CD14-positive monocyte (primary cell): ENCODE results near the gene NSFL1C. TPM values are rescaled to one million over a fixed set of nuclear protein-coding genes. Genes with fewer than 3 reads are reported as not detected.

Source experiments
- DNase-seq, 3 donors: peaks; one replicate each; pipeline ENCODE4 v3.0.0-alpha.2; 2011 to 2022
- H2AFZ ChIP-seq: 2 replicates; pipeline ENCODE4 v1.6.0; 2012; ENCODE audit warnings: mild to moderate bottlenecking, low read depth, low read length, inconsistent platforms; ENCODE audit not compliant: insufficient read depth, poor library complexity, severe bottlenecking
- H3K27ac ChIP-seq, 2 donors: 1 replicate in 1 of 2; 2 replicates in 1 of 2; pipeline ENCODE4 v1.5.1; 2012 to 2013; ENCODE audit warnings: low read length in 2 of 2, control low read depth in 1 of 2, inconsistent platforms in 1 of 2, low read depth in 1 of 2, mild to moderate bottlenecking in 1 of 2
- H3K27me3 ChIP-seq, 2 donors: one replicate each; pipeline versions ENCODE4 v1.6.0 to v1.6.1; 2011 to 2013; ENCODE audit warnings: low read length in 2 of 2; ENCODE audit not compliant: control insufficient read depth in 2 of 2, insufficient read depth in 2 of 2
- H3K36me3 ChIP-seq, 2 donors: replicated peaks in 1 of 2; 1 replicate in 1 of 2; 2 replicates in 1 of 2; pipeline versions ENCODE4 v1.5.1 to v1.6.1; 2012 to 2013; ENCODE audit warnings: low read length in 2 of 2, control low read depth in 1 of 2, inconsistent platforms in 1 of 2, mild to moderate bottlenecking in 1 of 2; ENCODE audit not compliant: insufficient read depth in 2 of 2, control insufficient read depth in 1 of 2
- H3K4me1 ChIP-seq, 2 donors: 1 replicate in 1 of 2; 2 replicates in 1 of 2; pipeline versions ENCODE4 v1.5.1 to v1.6.1; 2012 to 2013; ENCODE audit warnings: low read length in 2 of 2, control low read depth in 1 of 2, inconsistent platforms in 1 of 2, mild to moderate bottlenecking in 1 of 2, moderate library complexity in 1 of 2; ENCODE audit not compliant: insufficient read depth in 2 of 2, control insufficient read depth in 1 of 2
- H3K4me2 ChIP-seq: replicated peaks from 2 replicates; pipeline ENCODE3; 2012; ENCODE audit warnings: low read length, moderate library complexity, mild to moderate bottlenecking; ENCODE audit not compliant: poor library complexity, severe bottlenecking; ENCODE audit errors: extremely low read depth
- H3K4me3 ChIP-seq, 3 experiments: fragments of 200-600 bp in 1 of 3; sonication (generic) in 1 of 3; replicated peaks in 1 of 3; 1 replicate in 2 of 3; 2 replicates in 1 of 3; pipeline ENCODE4 v1.5.1; 2011 to 2013; ENCODE audit warnings: low read length in 3 of 3, mild to moderate bottlenecking in 3 of 3, control low read depth in 2 of 3, low read depth in 2 of 3, inconsistent platforms in 1 of 3, moderate library complexity in 1 of 3
- H3K79me2 ChIP-seq: 2 replicates; pipeline ENCODE4 v1.6.0; 2012; ENCODE audit warnings: mild to moderate bottlenecking, control low read depth, inconsistent platforms, low read length, moderate library complexity; ENCODE audit not compliant: insufficient read depth
- H3K9ac ChIP-seq: 2 replicates; pipeline ENCODE4 v1.6.0; 2017; ENCODE audit warnings: low read length, mild to moderate bottlenecking; ENCODE audit not compliant: insufficient read depth, poor library complexity, severe bottlenecking
- H3K9me3 ChIP-seq, 2 donors: replicated peaks in 1 of 2; 1 replicate in 1 of 2; 2 replicates in 1 of 2; pipeline versions ENCODE4 v1.5.1 to v1.6.1; 2012 to 2013; ENCODE audit warnings: low read length in 2 of 2, control low read depth in 1 of 2; ENCODE audit not compliant: control insufficient read depth in 1 of 2, insufficient read depth in 1 of 2
- H4K20me1 ChIP-seq: 2 replicates; pipeline ENCODE4 v1.6.0; 2012; ENCODE audit warnings: mild to moderate bottlenecking, low read length, control low read depth, moderate library complexity; ENCODE audit not compliant: insufficient read depth
- H3K27ac Mint-ChIP-seq, 7 donors: one replicate each; pipeline ENCODE4 v1.8.0; 2020; ENCODE audit warnings: mild to moderate bottlenecking in 7 of 7, mixed read lengths in 7 of 7, moderate library complexity in 6 of 7, inconsistent platforms in 2 of 7
- H3K27me3 Mint-ChIP-seq, 3 donors: one replicate each; pipeline ENCODE4 v1.8.0; 2021 to 2022; ENCODE audit warnings: low read depth in 3 of 3, mild to moderate bottlenecking in 3 of 3, mixed read lengths in 3 of 3, moderate library complexity in 3 of 3, inconsistent platforms in 1 of 3
- H3K36me3 Mint-ChIP-seq, 2 donors: one replicate each; pipeline ENCODE4 v1.8.0; 2020; ENCODE audit warnings: mixed read lengths in 2 of 2, inconsistent platforms in 1 of 2, mild to moderate bottlenecking in 1 of 2
- H3K4me1 Mint-ChIP-seq: one replicate; pipeline ENCODE4 v1.8.0; 2020; ENCODE audit warnings: mild to moderate bottlenecking, mixed read lengths
- H3K4me3 Mint-ChIP-seq, 2 donors: one replicate each; pipeline ENCODE4 v1.8.0; 2020; ENCODE audit warnings: mild to moderate bottlenecking in 2 of 2, mixed read lengths in 2 of 2, moderate library complexity in 1 of 2
- H3K9me3 Mint-ChIP-seq, 7 donors: one replicate each; pipeline ENCODE4 v1.8.0; 2020 to 2022; ENCODE audit warnings: mixed read lengths in 7 of 7, mild to moderate bottlenecking in 6 of 7, moderate library complexity in 6 of 7, inconsistent platforms in 2 of 7
- WGBS: methylation state at CpG from one replicate; pipeline ENCODE4 v1.1.5; 2013; ENCODE audit warnings: missing lambda C conversion rate; ENCODE audit not compliant: insufficient coverage; 5-methylcytosine and 5-hydroxymethylcytosine counted together
- intact Hi-C, 2 donors: fragments of 100-400 bp; cut with micrococcal nuclease; formaldehyde crosslinking; loops; one replicate each; pipeline versions ENCODE4 v1.15.0 to v1.15.1; 2023
- polyA plus RNA-seq, 3 donors: library from polyadenylated mRNA; depleted of rRNA in 1 of 3; unstranded in 2 of 3; stranded (reverse) in 1 of 3; fragments of 300-500 nt in 2 of 3; fragments of >200 nt in 1 of 3; fragmentation: Illumina TruSeq in 2 of 3; gene quantifications; 1 replicate in 2 of 3; 2 replicates in 1 of 3; pipeline ENCODE4 v1.2.3, GENCODE V29; 2012 to 2021
- TF ChIP-seq, protein P1 (sequence below): fragments of 200-600 bp; IDR thresholded peaks from one replicate; pipeline ENCODE4 v1.8.0; 2022; ENCODE audit warnings: antibody characterized with exemption, mild to moderate bottlenecking

Gene NSFL1C
- polyA plus RNA-seq, 3 donors, result 52.8 to 80.8 (median 56.8) TPM

DNA sequence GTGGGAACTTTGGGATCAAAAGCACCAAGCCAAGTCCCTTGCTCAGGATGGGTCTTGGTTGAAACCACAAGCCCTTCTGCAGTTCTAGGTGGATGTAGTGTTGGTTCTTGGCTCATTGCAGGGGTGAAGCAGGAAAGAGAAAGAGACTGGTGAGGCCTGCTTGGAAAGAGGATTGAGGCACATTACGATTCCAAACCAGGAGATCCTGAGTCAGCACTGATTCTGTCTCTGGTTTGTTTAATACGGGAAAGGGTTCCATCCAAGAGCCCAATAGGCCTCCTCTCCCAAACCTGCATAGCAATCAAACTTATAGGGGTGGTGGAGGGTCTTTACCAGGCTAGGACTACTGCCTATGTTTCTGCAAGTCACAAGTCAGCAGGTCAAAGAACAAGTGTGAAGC, 24.3 kb downstream of the NSFL1C start:
- Mint-ChIP-seq H3K4me3 (no peak overlapping the region), H3K9me3 (peaks cover 0 to 1% (median 0%) of the 10 kb centered on the region in 7 donors), H3K4me1 (peaks cover 9% of the 10 kb centered on the region), H3K27me3 (peaks cover 0 to under 1% (median 0%) of the 10 kb centered on the region in 3 donors), H3K36me3 (peaks cover 78 to 83% of the 10 kb centered on the region in 2 donors), H3K27ac (peak overlapping the region in 1 of 7 donors; percentile 21)
- Histone ChIP-seq H3K4me1 (no peaks in the 10 kb centered on the region), H3K27me3 (no peaks in the 10 kb centered on the region), H4K20me1 (peaks cover 98% of the 10 kb centered on the region), H3K4me3 (no peak overlapping the region), H3K36me3 (peaks cover 77 to 84% of the 10 kb centered on the region in 2 donors), H3K9ac (no peak overlapping the region), H3K9me3 (no peaks in the 10 kb centered on the region), H3K4me2 (no peak overlapping the region), H3K27ac (no peak overlapping the region), H2AFZ (no peak overlapping the region), H3K79me2 (no peaks in the 10 kb centered on the region)
- DNase-seq, result no peak
- WGBS, result no CpG with 5 or more reads among the region's 2 CpGs
- TF ChIP-seq, protein P1, sequence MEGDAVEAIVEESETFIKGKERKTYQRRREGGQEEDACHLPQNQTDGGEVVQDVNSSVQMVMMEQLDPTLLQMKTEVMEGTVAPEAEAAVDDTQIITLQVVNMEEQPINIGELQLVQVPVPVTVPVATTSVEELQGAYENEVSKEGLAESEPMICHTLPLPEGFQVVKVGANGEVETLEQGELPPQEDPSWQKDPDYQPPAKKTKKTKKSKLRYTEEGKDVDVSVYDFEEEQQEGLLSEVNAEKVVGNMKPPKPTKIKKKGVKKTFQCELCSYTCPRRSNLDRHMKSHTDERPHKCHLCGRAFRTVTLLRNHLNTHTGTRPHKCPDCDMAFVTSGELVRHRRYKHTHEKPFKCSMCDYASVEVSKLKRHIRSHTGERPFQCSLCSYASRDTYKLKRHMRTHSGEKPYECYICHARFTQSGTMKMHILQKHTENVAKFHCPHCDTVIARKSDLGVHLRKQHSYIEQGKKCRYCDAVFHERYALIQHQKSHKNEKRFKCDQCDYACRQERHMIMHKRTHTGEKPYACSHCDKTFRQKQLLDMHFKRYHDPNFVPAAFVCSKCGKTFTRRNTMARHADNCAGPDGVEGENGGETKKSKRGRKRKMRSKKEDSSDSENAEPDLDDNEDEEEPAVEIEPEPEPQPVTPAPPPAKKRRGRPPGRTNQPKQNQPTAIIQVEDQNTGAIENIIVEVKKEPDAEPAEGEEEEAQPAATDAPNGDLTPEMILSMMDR, result no peak
- intact Hi-C loops, result no loop called here

DNA sequence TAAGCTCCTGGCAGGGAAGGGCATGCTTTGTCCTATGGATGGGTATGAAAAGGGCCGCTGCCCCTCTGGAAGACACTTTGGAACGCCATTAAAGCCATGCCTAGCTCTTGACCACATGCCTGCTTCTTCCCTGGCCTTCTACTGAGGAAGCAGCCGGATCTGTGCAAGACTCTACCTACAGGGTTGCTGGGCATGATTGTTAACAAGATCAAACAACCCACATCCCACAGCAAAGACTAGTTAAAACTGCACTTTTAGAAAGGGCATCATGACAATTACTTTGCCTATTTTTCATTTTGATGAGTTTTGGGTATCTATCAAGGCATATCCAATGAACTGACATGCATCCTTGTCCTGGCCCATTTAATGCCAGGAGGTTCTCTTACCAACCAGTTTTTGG, 25.5 kb downstream of the NSFL1C start:
- H2AFZ ChIP-seq, result no peak overlapping the region
- H3K9me3 Mint-ChIP-seq, result peaks cover 0 to 1% (median 0%) of the 10 kb centered on the region in 7 donors
- no peak for DNase-seq
- no peak overlapping the region for H3K4me3 ChIP-seq
- peaks cover 92% of the 10 kb centered on the region for H4K20me1 ChIP-seq
- no peaks in the 10 kb centered on the region for H3K27me3 ChIP-seq
- no peak overlapping the region for H3K4me2 ChIP-seq
- no peaks in the 10 kb centered on the region for H3K4me1 ChIP-seq
- H3K9me3 ChIP-seq, result no peaks in the 10 kb centered on the region
- no peaks in the 10 kb centered on the region for H3K79me2 ChIP-seq
- 75% methylated on average over 2 of the region's 3 CpGs for WGBS
- intact Hi-C loops, result no loop called here
- TF ChIP-seq, protein P1, result no peak
- H3K4me1 Mint-ChIP-seq, result peaks cover 11% of the 10 kb centered on the region
- H3K36me3 ChIP-seq, result peaks cover 65 to 72% of the 10 kb centered on the region in 2 donors
- H3K27ac ChIP-seq, result no peak overlapping the region
- no peak overlapping the region for H3K27ac Mint-ChIP-seq
- peaks cover 67 to 71% of the 10 kb centered on the region in 2 donors for H3K36me3 Mint-ChIP-seq
- H3K27me3 Mint-ChIP-seq, result peaks cover 0 to 3% (median 0%) of the 10 kb centered on the region in 3 donors
- H3K4me3 Mint-ChIP-seq, result no peak overlapping the region
- H3K9ac ChIP-seq, result no peak overlapping the region
